ENCODE data around the gene ANKRD13D. TPM values are rescaled to one million over a fixed set of nuclear protein-coding genes. Genes with fewer than 3 reads are reported as not detected.

Gene ANKRD13D
- total and polyA plus RNA-seq, 7 donors: 4.1 to 8.6 (median 7.0) TPM

DNA sequence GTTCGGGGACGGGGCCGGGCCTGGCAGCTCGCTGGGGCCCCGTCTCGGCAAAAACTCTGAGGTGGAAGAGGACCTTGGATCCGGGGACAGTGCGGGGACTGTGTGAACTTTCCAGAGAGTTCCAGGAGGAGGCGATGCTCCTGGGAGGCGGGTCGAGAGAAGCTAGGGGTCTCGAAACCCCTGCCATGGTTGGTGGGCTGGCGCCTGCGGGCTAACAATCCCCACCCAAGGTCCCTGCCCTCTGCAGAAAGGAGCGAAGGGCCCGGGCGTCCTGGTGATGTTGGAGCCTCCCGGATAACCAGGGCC, 27.5 kb upstream of the ANKRD13D start:
- intact Hi-C loops (cut with DNase I): loop anchor here (5.0 to 10.0 kb wide), 2 partner anchors 121 to 123 kb away; no protein-coding TSS in a partner anchor
- H3K9me3 ChIP-seq: no peaks in the 10 kb centered on the region
- no peaks in the 10 kb centered on the region for H3K27me3 ChIP-seq (ENCODE audit: insufficient read depth in 3 of 3, low read length in 2 of 3)
- H3K4me3 ChIP-seq: peak overlapping the region; percentile 55
- peaks cover 16% of the 10 kb centered on the region for H3K4me1 ChIP-seq
- TF ChIP-seq, protein P1, sequence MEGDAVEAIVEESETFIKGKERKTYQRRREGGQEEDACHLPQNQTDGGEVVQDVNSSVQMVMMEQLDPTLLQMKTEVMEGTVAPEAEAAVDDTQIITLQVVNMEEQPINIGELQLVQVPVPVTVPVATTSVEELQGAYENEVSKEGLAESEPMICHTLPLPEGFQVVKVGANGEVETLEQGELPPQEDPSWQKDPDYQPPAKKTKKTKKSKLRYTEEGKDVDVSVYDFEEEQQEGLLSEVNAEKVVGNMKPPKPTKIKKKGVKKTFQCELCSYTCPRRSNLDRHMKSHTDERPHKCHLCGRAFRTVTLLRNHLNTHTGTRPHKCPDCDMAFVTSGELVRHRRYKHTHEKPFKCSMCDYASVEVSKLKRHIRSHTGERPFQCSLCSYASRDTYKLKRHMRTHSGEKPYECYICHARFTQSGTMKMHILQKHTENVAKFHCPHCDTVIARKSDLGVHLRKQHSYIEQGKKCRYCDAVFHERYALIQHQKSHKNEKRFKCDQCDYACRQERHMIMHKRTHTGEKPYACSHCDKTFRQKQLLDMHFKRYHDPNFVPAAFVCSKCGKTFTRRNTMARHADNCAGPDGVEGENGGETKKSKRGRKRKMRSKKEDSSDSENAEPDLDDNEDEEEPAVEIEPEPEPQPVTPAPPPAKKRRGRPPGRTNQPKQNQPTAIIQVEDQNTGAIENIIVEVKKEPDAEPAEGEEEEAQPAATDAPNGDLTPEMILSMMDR (IDR thresholded peaks at IDR 0.05): no peak
- DNase-seq: peak in 1 of 2 donors; percentile 55
- ATAC-seq: no peak
- peaks cover 2 to 15% of the 10 kb centered on the region in 2 donors for H3K36me3 ChIP-seq (ENCODE audit: insufficient read depth in 1 of 2, low read depth in 1 of 2)
- 10 to 12% (median 12%) methylated on average over 18 of the region's 18 CpGs for WGBS, 3 donors
- H3K27ac ChIP-seq: no peak overlapping the region

DNA sequence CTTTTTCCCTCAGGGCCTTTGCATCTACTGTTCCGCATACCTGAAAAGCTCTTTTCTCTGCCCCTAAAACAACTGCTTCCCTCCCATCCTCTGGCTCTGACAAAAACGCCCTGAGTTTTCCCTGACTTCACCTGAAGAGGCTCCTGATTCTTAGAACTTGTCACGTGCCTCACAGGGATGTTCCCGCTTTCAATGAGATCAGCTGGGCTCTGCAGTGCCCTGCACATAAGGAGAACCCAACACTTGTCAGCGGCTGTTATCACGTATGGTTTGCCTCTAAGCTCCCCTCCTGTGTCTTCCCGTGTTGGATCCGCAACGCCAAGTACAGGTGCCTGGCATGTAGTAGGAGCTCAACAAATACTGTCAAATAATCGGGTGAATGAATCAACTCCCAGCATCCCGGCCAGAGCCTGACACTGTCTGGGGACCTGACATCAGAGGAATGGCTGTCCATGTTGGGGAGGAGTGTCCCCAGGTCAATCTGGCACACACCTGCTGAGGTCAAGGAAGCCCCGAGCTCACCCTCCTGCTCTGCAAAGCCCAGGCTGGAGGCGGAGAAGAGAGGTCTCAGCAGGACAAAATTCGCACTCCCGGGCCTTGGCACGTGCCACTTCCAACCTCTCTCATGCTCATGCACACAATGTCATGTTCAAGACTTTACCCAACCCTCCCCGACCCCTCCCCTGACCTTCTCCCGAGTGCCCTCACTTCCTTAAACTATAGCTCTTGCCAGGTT, 27.0 kb upstream of the ANKRD13D start:
- Histone ChIP-seq H3K27me3 (ENCODE audit: insufficient read depth in 3 of 3, low read length in 2 of 3) (no peaks in the 10 kb centered on the region), H3K36me3 (ENCODE audit: insufficient read depth in 1 of 2, low read depth in 1 of 2) (peaks cover 0 to 10% of the 10 kb centered on the region in 2 donors), H3K9me3 (no peaks in the 10 kb centered on the region), H3K4me3 (peak overlapping the region; percentile 55), H3K27ac (no peak overlapping the region), H3K4me1 (peaks cover 16% of the 10 kb centered on the region)
- intact Hi-C loops (cut with DNase I): loop anchor here (5.0 to 10.0 kb wide), 2 partner anchors 120 to 123 kb away; no protein-coding TSS in a partner anchor
- TF ChIP-seq, protein P1 (IDR thresholded peaks at IDR 0.05): no peak
- DNase-seq: no peak
- no peak for ATAC-seq
- 52 to 55% (median 53%) methylated on average over 18 of the region's 18 CpGs for WGBS, 3 donors

DNA sequence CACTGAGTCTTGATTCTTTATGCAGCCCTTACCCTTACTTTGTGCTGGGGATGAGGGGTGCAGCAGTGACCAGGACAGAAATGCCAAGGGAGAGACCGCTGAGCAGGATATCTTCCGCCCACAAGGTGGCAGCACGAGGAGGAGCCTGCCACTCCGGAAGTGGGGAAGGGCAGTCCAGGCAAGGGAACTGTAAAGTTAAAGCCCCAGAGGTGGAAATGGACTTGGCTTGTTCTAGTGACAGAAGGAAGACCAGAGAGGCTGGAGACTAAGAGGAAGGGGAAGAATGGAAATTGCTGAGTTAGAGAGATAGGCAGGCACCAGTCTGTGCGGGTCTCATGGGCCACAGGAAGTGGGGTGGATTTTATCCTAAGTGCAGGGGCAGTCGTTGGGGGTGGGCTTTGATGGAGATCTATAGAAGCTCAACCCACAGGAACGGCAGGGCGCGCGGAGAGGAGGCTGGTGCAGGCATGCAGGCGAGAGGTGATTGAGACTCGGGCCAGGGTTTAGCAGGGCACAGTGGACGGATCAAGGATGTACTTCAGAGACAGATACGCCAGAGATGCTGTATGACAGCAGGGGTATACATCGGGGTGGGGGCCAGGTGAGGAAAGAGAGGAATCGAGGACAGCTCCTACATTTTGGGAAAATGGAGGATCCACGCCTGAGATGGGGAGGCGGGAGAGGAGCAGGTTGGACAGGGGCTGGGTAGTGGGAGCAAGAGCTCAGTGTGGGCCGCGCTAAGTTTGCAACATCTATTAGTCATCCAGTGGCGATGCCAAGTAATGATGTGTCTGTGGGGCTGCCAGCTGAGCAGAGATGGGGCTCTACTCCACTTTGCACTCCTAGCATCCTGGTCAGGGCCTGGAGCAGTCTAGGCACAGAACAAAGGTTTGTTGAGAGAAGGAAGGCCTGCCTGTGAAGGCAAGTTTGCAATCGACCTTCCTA, 26.1 kb upstream of the ANKRD13D start:
- Histone ChIP-seq H3K4me3 (no peak overlapping the region), H3K9me3 (no peaks in the 10 kb centered on the region), H3K27ac (peak overlapping the region; percentile 19), H3K27me3 (ENCODE audit: insufficient read depth in 3 of 3, low read length in 2 of 3) (no peaks in the 10 kb centered on the region), H3K36me3 (ENCODE audit: insufficient read depth in 1 of 2, low read depth in 1 of 2) (peaks cover 0 to 5% of the 10 kb centered on the region in 2 donors), H3K4me1 (peaks cover 24% of the 10 kb centered on the region)
- WGBS, 3 donors: 39 to 47% (median 41%) methylated on average over 22 of the region's 22 CpGs
- peak; percentile 68 to 82 (median 72) for ATAC-seq
- DNase-seq: peak; percentile 81 to 90
- TF ChIP-seq, protein P1 (IDR thresholded peaks at IDR 0.05): peak; percentile 79
- intact Hi-C loops (cut with DNase I): loop anchor here (5.0 to 10.0 kb wide), 2 partner anchors 119 to 122 kb away; no protein-coding TSS in a partner anchor

DNA sequence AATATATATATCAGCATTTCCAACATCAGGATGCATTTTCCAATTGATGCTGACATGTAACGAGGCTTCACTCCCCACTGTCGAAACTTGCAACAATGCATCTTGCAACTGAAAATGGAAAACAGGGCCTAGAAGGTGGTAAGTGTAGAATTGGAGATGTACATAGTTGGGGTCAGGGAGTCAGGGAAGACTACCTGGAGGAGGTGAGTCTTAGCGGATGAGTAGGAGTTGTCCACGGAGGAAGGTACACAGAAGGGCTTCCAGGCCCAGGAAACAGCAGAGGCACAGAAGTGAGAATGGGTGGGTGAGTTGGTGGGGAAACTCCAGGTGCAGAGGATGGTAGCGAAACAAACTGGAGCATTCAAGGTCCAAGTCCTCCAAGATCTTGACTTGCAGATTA, 24.8 kb upstream of the ANKRD13D start:
- no peak for ATAC-seq
- WGBS, 3 donors: 96 to 98% (median 98%) methylated on average over 5 of the region's 5 CpGs
- Histone ChIP-seq H3K36me3 (ENCODE audit: insufficient read depth in 1 of 2, low read depth in 1 of 2) (peaks cover 0 to 14% of the 10 kb centered on the region in 2 donors), H3K4me1 (peaks cover 33% of the 10 kb centered on the region), H3K4me3 (no peak overlapping the region), H3K27ac (no peak overlapping the region), H3K9me3 (no peaks in the 10 kb centered on the region), H3K27me3 (ENCODE audit: insufficient read depth in 3 of 3, low read length in 2 of 3) (no peaks in the 10 kb centered on the region)
- intact Hi-C loops (cut with DNase I): loop anchor here (5.0 to 10.0 kb wide), 2 partner anchors 118 to 121 kb away; no protein-coding TSS in a partner anchor
- TF ChIP-seq, protein P1 (IDR thresholded peaks at IDR 0.05): no peak
- no peak for DNase-seq
